NOMO-1 treated with DMSO at 0.1 percent for 48 hours (cell line): ENCODE data around the gene IL36G.

Source experiments
- DNase-seq: peaks from one replicate; lab custom pipeline; 2025; ENCODE audit not compliant: unreplicated experiment; lab: John Stamatoyannopoulos, UW

IL36G gene

GRCh38 chr2:113015655-113016054 is 37.8 kb downstream of the IL36G start:
- no peak for DNase-seq

GRCh38 chr2:113018509-113018908 is 40.7 kb downstream of the IL36G start:
- DNase-seq = no peak

- DNase-seq = no peak
These were observed 43.5 kb downstream of the IL36G start for GRCh38 chr2:113021312-113021711.

- no peak for DNase-seq
These were observed 47.0 kb downstream of the IL36G start for GRCh38 chr2:113024764-113025163.

- DNase-seq = peak; percentile 78
These were observed 47.9 kb downstream of the IL36G start for GRCh38 chr2:113025737-113026136.

- DNase-seq = no peak
These were observed 49.9 kb downstream of the IL36G start for GRCh38 chr2:113027691-113028090.

GRCh38 chr2:113028112-113028511 is 50.3 kb downstream of the IL36G start:
- no peak for DNase-seq

- no peak for DNase-seq
These were observed 54.9 kb downstream of the IL36G start for GRCh38 chr2:113032737-113033136.

GRCh38 chr2:113034016-113034415 is 56.2 kb downstream of the IL36G start:
- DNase-seq = no peak
